Parathyroid adenoma (tissue), 2 donors: ENCODE results near the gene MAN1A1.
"Not testable (repeated sequence)": the region's sequence is repeated elsewhere in the genome, so short reads cannot be mapped to it uniquely, and the experiment has no call there.

Experiments used
- H2AFZ ChIP-seq: fragments of 300-600 bp; sonication (generic); one replicate; pipeline ENCODE4 v1.7.0; 2017; ENCODE audit warnings: antibody characterized with exemption, mild to moderate bottlenecking
- H3K27ac ChIP-seq: fragments of 300-600 bp; sonication (generic); one replicate; pipeline ENCODE4 v1.7.0; 2017
- H3K27me3 ChIP-seq: fragments of 300-600 bp; sonication (generic); one replicate; pipeline ENCODE4 v1.7.0; 2017; ENCODE audit warnings: low read length; ENCODE audit not compliant: control insufficient read depth, insufficient read depth
- H3K36me3 ChIP-seq: fragments of 300-600 bp; sonication (generic); one replicate; pipeline ENCODE4 v1.7.0; 2017; ENCODE audit warnings: low read length; ENCODE audit not compliant: control insufficient read depth, insufficient read depth
- H3K4me1 ChIP-seq: fragments of 300-600 bp; sonication (generic); one replicate; pipeline ENCODE4 v1.7.0; 2017; ENCODE audit warnings: control low read depth
- H3K4me2 ChIP-seq: fragments of 300-600 bp; sonication (generic); one replicate; pipeline ENCODE4 v1.7.0; 2017; ENCODE audit warnings: low read length
- H3K4me3 ChIP-seq: fragments of 300-600 bp; sonication (generic); one replicate; pipeline ENCODE4 v1.7.0; 2017; ENCODE audit warnings: low read depth, low read length
- H3K79me2 ChIP-seq: fragments of 300-600 bp; sonication (generic); one replicate; pipeline ENCODE4 v1.7.0; 2017; ENCODE audit warnings: control low read depth
- H3K9ac ChIP-seq: fragments of 300-600 bp; sonication (generic); one replicate; pipeline ENCODE4 v1.7.0; 2017; ENCODE audit warnings: mild to moderate bottlenecking
- H3K9me3 ChIP-seq: fragments of 300-600 bp; sonication (generic); one replicate; pipeline ENCODE4 v1.7.0; 2017; ENCODE audit warnings: low read length; ENCODE audit not compliant: control insufficient read depth
- CTCF ChIP-seq: fragments of 300-600 bp; sonication (generic); IDR thresholded peaks from one replicate; pipeline ENCODE4 v1.7.0; 2017; ENCODE audit warnings: antibody characterized with exemption, mild to moderate bottlenecking
- donor health status: primary hyperparathyroidism.

The MAN1A1 gene

GRCh38 chr6:119156757-119157505 lies 192.6 kb downstream of the MAN1A1 start:
- no peaks in the 10 kb centered on the region for H3K4me1 ChIP-seq
- H3K4me3 ChIP-seq: no peak overlapping the region
- H3K9me3 ChIP-seq: no peaks in the 10 kb centered on the region
- TF ChIP-seq CTCF: no peak
- no peaks in the 10 kb centered on the region for H3K79me2 ChIP-seq
- H3K4me2 ChIP-seq: no peak overlapping the region
- H2AFZ ChIP-seq: no peak overlapping the region
- H3K27ac ChIP-seq: no peak overlapping the region
- H3K27me3 ChIP-seq: no peaks in the 10 kb centered on the region
- H3K36me3 ChIP-seq: no peaks in the 10 kb centered on the region
- H3K9ac ChIP-seq: no peak overlapping the region

- not testable (repeated sequence) for H3K27me3 ChIP-seq
These were observed 193.5 kb downstream of the MAN1A1 start for GRCh38 chr6:119156082-119156481.

GRCh38 chr6:119152187-119152586 lies 197.4 kb downstream of the MAN1A1 start:
- H3K9ac ChIP-seq: no peak overlapping the region
- no peaks in the 10 kb centered on the region for H3K4me1 ChIP-seq
- H3K27ac ChIP-seq: no peak overlapping the region
- H3K79me2 ChIP-seq: no peaks in the 10 kb centered on the region
- H3K36me3 ChIP-seq: no peaks in the 10 kb centered on the region
- no peak for TF ChIP-seq CTCF
- no peaks in the 10 kb centered on the region for H3K9me3 ChIP-seq
- H2AFZ ChIP-seq: no peak overlapping the region
- H3K27me3 ChIP-seq: no peaks in the 10 kb centered on the region
- H3K4me2 ChIP-seq: no peak overlapping the region
- H3K4me3 ChIP-seq: no peak overlapping the region

More at GRCh38 chr6:119156082-119156481, 193.5 kb downstream of the MAN1A1 start:
- H2AFZ ChIP-seq, H3K9ac ChIP-seq, H3K27ac ChIP-seq, H3K4me1 ChIP-seq, H3K4me3 ChIP-seq, H3K9me3 ChIP-seq, H3K79me2 ChIP-seq, H3K36me3 ChIP-seq, H3K4me2 ChIP-seq: not testable (repeated sequence)

- H3K4me1 ChIP-seq: no peaks in the 10 kb centered on the region
- H3K27me3 ChIP-seq: no peaks in the 10 kb centered on the region
- H3K4me2 ChIP-seq: no peak overlapping the region
- H3K9ac ChIP-seq: no peak overlapping the region
- no peak overlapping the region for H3K27ac ChIP-seq
- H3K9me3 ChIP-seq: no peaks in the 10 kb centered on the region
- no peaks in the 10 kb centered on the region for H3K36me3 ChIP-seq
- H3K79me2 ChIP-seq: no peaks in the 10 kb centered on the region
- TF ChIP-seq CTCF: no peak
- no peak overlapping the region for H2AFZ ChIP-seq
- H3K4me3 ChIP-seq: no peak overlapping the region
These were observed 200.6 kb downstream of the MAN1A1 start for GRCh38 chr6:119148825-119149525.

- no peak overlapping the region for H3K27ac ChIP-seq
- H3K4me3 ChIP-seq: no peak overlapping the region
- no peak overlapping the region for H3K4me2 ChIP-seq
- H3K36me3 ChIP-seq: no peaks in the 10 kb centered on the region
- H3K27me3 ChIP-seq: no peaks in the 10 kb centered on the region
- no peaks in the 10 kb centered on the region for H3K4me1 ChIP-seq
- H3K9me3 ChIP-seq: no peaks in the 10 kb centered on the region
- H3K79me2 ChIP-seq: no peaks in the 10 kb centered on the region
- no peak overlapping the region for H3K9ac ChIP-seq
- no peak overlapping the region for H2AFZ ChIP-seq
- TF ChIP-seq CTCF: peak; percentile 69
These were observed 201.3 kb downstream of the MAN1A1 start for GRCh38 chr6:119148098-119148824.
